KMS-11 (cell line): ENCODE data around the gene THRAP3.

ENCODE experiments used
- H2AFZ ChIP-seq: fragments of 200-600 bp; sonication (generic); 2 replicates; pipeline ENCODE4 v1.6.1; 2016; ENCODE audit warnings: antibody characterized with exemption, mixed run types, low read depth
- H3K27ac ChIP-seq: fragments of 200-600 bp; sonication (generic); 2 replicates; pipeline ENCODE4 v1.6.1; 2016; ENCODE audit warnings: mild to moderate bottlenecking, mixed run types
- H3K27me3 ChIP-seq: fragments of 200-600 bp; sonication (generic); 2 replicates; pipeline ENCODE4 v1.6.1; 2017; ENCODE audit warnings: mild to moderate bottlenecking, low read depth, mixed run types, moderate library complexity; ENCODE audit not compliant: insufficient read depth
- H3K36me3 ChIP-seq: fragments of 200-600 bp; sonication (generic); 2 replicates; pipeline ENCODE4 v1.6.1; 2017; ENCODE audit warnings: mild to moderate bottlenecking, mixed run types; ENCODE audit not compliant: insufficient read depth
- H3K4me1 ChIP-seq: fragments of 200-600 bp; sonication (generic); 2 replicates; pipeline ENCODE4 v1.6.1; 2016; ENCODE audit warnings: mild to moderate bottlenecking, low read depth, mixed run types; ENCODE audit not compliant: poor library complexity, severe bottlenecking
- H3K4me2 ChIP-seq: fragments of 200-600 bp; sonication (generic); 2 replicates; pipeline ENCODE4 v1.7.0; 2016; ENCODE audit warnings: mild to moderate bottlenecking, mixed run types
- H3K4me3 ChIP-seq: fragments of 200-600 bp; sonication (generic); IDR thresholded peaks from 2 replicates; pipeline ENCODE4 v1.6.1; 2017; ENCODE audit warnings: low read depth, low read length, mixed read lengths; ENCODE audit not compliant: insufficient read depth
- H3K79me2 ChIP-seq: fragments of 200-600 bp; sonication (generic); 2 replicates; pipeline ENCODE4 v1.6.1; 2016; ENCODE audit warnings: low read depth, mixed run types; ENCODE audit not compliant: insufficient read depth
- H3K9ac ChIP-seq: fragments of 200-600 bp; sonication (generic); 2 replicates; pipeline ENCODE4 v1.6.1; 2016; ENCODE audit warnings: mild to moderate bottlenecking, mixed run types
- H4K20me1 ChIP-seq: fragments of 200-600 bp; sonication (generic); 2 replicates; pipeline ENCODE4 v1.6.1; 2016; ENCODE audit warnings: mild to moderate bottlenecking, mixed run types; ENCODE audit not compliant: insufficient read depth
- CTCF ChIP-seq: fragments of 200-600 bp; sonication (generic); conservative IDR thresholded peaks from 2 replicates; pipeline ENCODE4 v1.6.1; 2017; ENCODE audit warnings: low read depth, mild to moderate bottlenecking, antibody characterized with exemption, low read length, moderate library complexity, mixed read lengths

The THRAP3 gene

GRCh38 chr1:36343651-36344394 lies 119.6 kb downstream of the THRAP3 start:
- no peak overlapping the region for H2AFZ ChIP-seq
- H3K36me3 ChIP-seq: no peaks in the 10 kb centered on the region
- H3K4me1 ChIP-seq: no peaks in the 10 kb centered on the region
- H3K9ac ChIP-seq: no peak overlapping the region
- no peaks in the 10 kb centered on the region for H3K27me3 ChIP-seq
- no peak for TF ChIP-seq CTCF
- H3K4me2 ChIP-seq: no peak overlapping the region
- H3K79me2 ChIP-seq: no peaks in the 10 kb centered on the region
- H3K4me3 ChIP-seq: no peak overlapping the region
- no peak overlapping the region for H3K27ac ChIP-seq
- H4K20me1 ChIP-seq: no peaks in the 10 kb centered on the region

GRCh38 chr1:36344395-36344680 lies 120.1 kb downstream of the THRAP3 start:
- no peak for TF ChIP-seq CTCF
- Histone ChIP-seq H3K4me2 (no peak overlapping the region), H3K27ac (no peak overlapping the region), H3K4me3 (no peak overlapping the region), H3K27me3 (no peaks in the 10 kb centered on the region), H3K79me2 (no peaks in the 10 kb centered on the region), H3K4me1 (no peaks in the 10 kb centered on the region), H3K36me3 (no peaks in the 10 kb centered on the region), H2AFZ (no peak overlapping the region), H3K9ac (no peak overlapping the region), H4K20me1 (no peaks in the 10 kb centered on the region)

GRCh38 chr1:36345353-36345752 lies 121.1 kb downstream of the THRAP3 start:
- H3K4me1 ChIP-seq: no peaks in the 10 kb centered on the region
- H3K79me2 ChIP-seq: no peaks in the 10 kb centered on the region
- no peaks in the 10 kb centered on the region for H3K27me3 ChIP-seq
- no peak overlapping the region for H3K27ac ChIP-seq
- H4K20me1 ChIP-seq: no peaks in the 10 kb centered on the region
- H2AFZ ChIP-seq: no peak overlapping the region
- no peak overlapping the region for H3K9ac ChIP-seq
- no peak overlapping the region for H3K4me2 ChIP-seq
- no peaks in the 10 kb centered on the region for H3K36me3 ChIP-seq
- TF ChIP-seq CTCF: no peak
- H3K4me3 ChIP-seq: no peak overlapping the region

- no peaks in the 10 kb centered on the region for H3K4me1 ChIP-seq
- H3K79me2 ChIP-seq: no peaks in the 10 kb centered on the region
- no peak for TF ChIP-seq CTCF
- H4K20me1 ChIP-seq: no peaks in the 10 kb centered on the region
- no peak overlapping the region for H3K9ac ChIP-seq
- no peak overlapping the region for H2AFZ ChIP-seq
- H3K4me3 ChIP-seq: no peak overlapping the region
- H3K27me3 ChIP-seq: no peaks in the 10 kb centered on the region
- H3K4me2 ChIP-seq: no peak overlapping the region
- no peaks in the 10 kb centered on the region for H3K36me3 ChIP-seq
- H3K27ac ChIP-seq: no peak overlapping the region
Observed at GRCh38 chr1:36346741-36347370, 122.6 kb downstream of the THRAP3 start.
